GM12878 (cell line): ENCODE measurements around the gene FXYD6.

Source experiments
- BRCA1 ChIP-seq: IDR thresholded peaks from 2 replicates; pipeline ENCODE4 v1.6.1; 2011; ENCODE audit warnings: low read depth, low read length, improper control_type of control experiment
- CBX5 ChIP-seq: sonication (generic); IDR thresholded peaks from 2 replicates; pipeline ENCODE4 v1.6.1; 2016; ENCODE audit warnings: low read depth, moderate library complexity, mild to moderate bottlenecking, inconsistent platforms
- CHD2 ChIP-seq: IDR thresholded peaks from 2 replicates; pipeline ENCODE4 v1.6.1; 2011; ENCODE audit warnings: low read depth, low read length, improper control_type of control experiment, borderline replicate concordance
- CTCF ChIP-seq, 3 experiments: IDR thresholded peaks in 2 of 3; conservative IDR thresholded peaks in 1 of 3; 2 replicates each; pipeline ENCODE4 v1.5.1; 2011; ENCODE audit warnings: low read depth in 3 of 3, low read length in 3 of 3, mild to moderate bottlenecking in 3 of 3, control low read depth in 2 of 3, moderate library complexity in 2 of 3, inconsistent platforms in 1 of 3, mixed read lengths in 1 of 3; ENCODE audit not compliant: control insufficient read depth in 2 of 3, insufficient read depth in 1 of 3; ENCODE audit errors: extremely low read depth in 1 of 3
- DPF2 ChIP-seq: fragments of 450-650 bp; IDR thresholded peaks from 2 replicates; pipeline ENCODE4 v1.6.1; 2017; ENCODE audit warnings: mild to moderate bottlenecking
- EZH2 ChIP-seq: IDR thresholded peaks from 2 replicates; pipeline ENCODE4 v1.6.1; 2012; ENCODE audit warnings: low read depth, mild to moderate bottlenecking, control low read depth, inconsistent platforms, low read length, borderline replicate concordance; ENCODE audit not compliant: control insufficient read depth
- HSF1 ChIP-seq: fragments of 150-350 bp; IDR thresholded peaks from 2 replicates; pipeline ENCODE4 v1.6.1; 2014; ENCODE audit warnings: mild to moderate bottlenecking, low read depth, low read length
- RCOR1 ChIP-seq: conservative IDR thresholded peaks from 2 replicates; pipeline ENCODE4 v1.6.1; 2012; ENCODE audit warnings: low read depth, low read length, improper control_type of control experiment
- REST ChIP-seq: IDR thresholded peaks from 2 replicates; pipeline ENCODE4 v1.6.1; 2012; ENCODE audit warnings: mild to moderate bottlenecking, low read depth, low read length

DNA sequence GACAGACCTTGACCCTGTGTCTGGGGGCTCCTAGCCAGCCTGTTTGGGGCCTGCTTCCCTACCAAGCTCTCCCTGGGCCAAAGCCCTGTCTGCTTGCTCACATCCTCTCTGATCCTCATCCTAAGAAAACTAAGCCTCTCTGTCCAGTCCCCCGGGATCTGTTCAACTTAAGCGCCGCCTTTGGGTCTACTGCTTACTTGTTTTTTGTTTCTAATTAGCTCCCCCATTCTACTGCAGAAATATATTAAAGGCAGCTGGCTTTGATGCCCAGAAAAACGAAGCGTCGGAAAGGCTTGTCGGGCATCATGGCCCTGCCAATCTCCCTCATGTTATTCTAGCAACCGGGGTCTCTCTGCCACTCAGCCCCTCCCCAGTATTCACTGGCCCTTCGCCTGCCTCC is 82.9 kb downstream of the FXYD6 start:
- TF ChIP-seq CTCF (IDR thresholded peaks at IDR 0.05 in 2 of 3, conservative IDR thresholded peaks at IDR 0.05 in 1 of 3; ENCODE audit: control insufficient read depth in 2 of 3, extremely low read depth in 1 of 3, insufficient read depth in 1 of 3, low read depth in 3 of 3, low read length in 3 of 3) (no peak), REST (no peak), RCOR1 (no peak), BRCA1 (no peak), HSF1 (no peak), CHD2 (no peak), CBX5 (no peak), DPF2 (no peak), EZH2 (no peak)
